NCI-H2107 treated with DMSO at 0.1 percent for 48 hours (cell line): Measurements from ENCODE around the gene GMNN.

ENCODE experiments used
- DNase-seq: peaks from one replicate; lab custom pipeline; 2025; ENCODE audit not compliant: unreplicated experiment; lab: John Stamatoyannopoulos, UW

Gene GMNN

GRCh38 chr6:24802271-24803059 lies 27.7 kb downstream of the GMNN start:
- DNase-seq, result no peak

GRCh38 chr6:24807584-24807983 lies 32.8 kb downstream of the GMNN start:
- DNase-seq, result no peak

GRCh38 chr6:24809728-24810127 lies 35.0 kb downstream of the GMNN start:
- no peak for DNase-seq

GRCh38 chr6:24818346-24818745 lies 43.6 kb downstream of the GMNN start:
- no peak for DNase-seq

- no peak for DNase-seq
Measured at GRCh38 chr6:24821860-24822444, 47.2 kb downstream of the GMNN start.

- no peak for DNase-seq
Measured at GRCh38 chr6:24822696-24823095, 48.0 kb downstream of the GMNN start.

- no peak for DNase-seq
Measured at GRCh38 chr6:24823185-24823584, 48.4 kb downstream of the GMNN start.

GRCh38 chr6:24824142-24824938 lies 49.6 kb downstream of the GMNN start:
- no peak for DNase-seq

- no peak for DNase-seq
Measured at GRCh38 chr6:24825130-24825630, 50.4 kb downstream of the GMNN start.

- no peak for DNase-seq
Measured at GRCh38 chr6:24827162-24827561, 52.4 kb downstream of the GMNN start.

- DNase-seq, result no peak
Measured at GRCh38 chr6:24827970-24828369, 53.2 kb downstream of the GMNN start.

GRCh38 chr6:24829657-24830056 lies 54.9 kb downstream of the GMNN start:
- DNase-seq, result no peak

GRCh38 chr6:24831771-24832716 lies 57.3 kb downstream of the GMNN start:
- DNase-seq, result no peak

GRCh38 chr6:24832794-24833193 lies 58.1 kb downstream of the GMNN start:
- DNase-seq, result no peak

GRCh38 chr6:24833711-24834386 lies 59.1 kb downstream of the GMNN start:
- DNase-seq, result no peak
